AG08396 (cell line): ENCODE measurements around the gene EIF2A.
A peak's percentile ranks its signal among the peaks of the same experiment; 100 is the strongest.
"Not testable (repeated sequence)": the region's sequence is repeated elsewhere in the genome, so short reads cannot be mapped to it uniquely, and the experiment has no call there.

ENCODE experiments used
- DNase-seq: peaks from one replicate; pipeline ENCODE4 v3.0.0; 2012; ENCODE audit warnings: low spot score, mixed read lengths

EIF2A gene

GRCh38 chr3:150543531-150543930 is 3.1 kb upstream of the EIF2A start:
- no peak for DNase-seq

GRCh38 chr3:150544041-150544440 is 2.5 kb upstream of the EIF2A start:
- DNase-seq: peak; percentile 29

GRCh38 chr3:150544726-150545125 is 1.9 kb upstream of the EIF2A start:
- no peak for DNase-seq

GRCh38 chr3:150545419-150546225 is 965 bp upstream of the EIF2A start:
- DNase-seq: no peak

- DNase-seq: no peak
Measured at GRCh38 chr3:150547045-150547741, 606 bp downstream of the EIF2A start.

GRCh38 chr3:150555859-150556436 is 9.4 kb downstream of the EIF2A start:
- DNase-seq: no peak

GRCh38 chr3:150556792-150557191 is 10.2 kb downstream of the EIF2A start:
- no peak for DNase-seq

- DNase-seq: no peak
Measured at GRCh38 chr3:150557725-150558124, 11.1 kb downstream of the EIF2A start.

GRCh38 chr3:150564243-150564642 is 17.7 kb downstream of the EIF2A start:
- DNase-seq: no peak

GRCh38 chr3:150567328-150567727 is 20.7 kb downstream of the EIF2A start:
- DNase-seq: no peak

GRCh38 chr3:150577855-150578254 is 31.3 kb downstream of the EIF2A start:
- DNase-seq: no peak

- no peak for DNase-seq
Measured at GRCh38 chr3:150581174-150581573, 34.6 kb downstream of the EIF2A start.

GRCh38 chr3:150582620-150583019 is 36.0 kb downstream of the EIF2A start:
- no peak for DNase-seq

- DNase-seq: no peak
Measured at GRCh38 chr3:150583028-150583427, 36.4 kb downstream of the EIF2A start.

- no peak for DNase-seq
Measured at GRCh38 chr3:150588027-150588830, 41.6 kb downstream of the EIF2A start.

GRCh38 chr3:150589759-150590158 is 43.2 kb downstream of the EIF2A start:
- no peak for DNase-seq

- DNase-seq: no peak
Measured at GRCh38 chr3:150594150-150594549, 47.6 kb downstream of the EIF2A start.

GRCh38 chr3:150597646-150598045 is 51.1 kb downstream of the EIF2A start:
- no peak for DNase-seq

- DNase-seq: peak; percentile 40
Measured at GRCh38 chr3:150599611-150600297, 53.2 kb downstream of the EIF2A start.

GRCh38 chr3:150600647-150601530 is 54.3 kb downstream of the EIF2A start:
- DNase-seq: not testable (repeated sequence)
